Stimulated activated CD8-positive, alpha-beta memory T cell treated with anti-CD3 and anti-CD28 coated beads, Interleukin-15, amount 100 ng/mL, for 24 hours (primary cell): ENCODE results near the gene FREY1.

Experiments used
- DNase-seq: peaks from one replicate; pipeline ENCODE4 v3.0.0-alpha.2; 2020; ENCODE audit warnings: low read depth

FREY1 gene

GRCh38 chr11:45906965-45907611 lies at the start of gene FREY1:
FREY1 (minus strand) TSS chr11:45907271; CDS start chr11:45907245, 26 bp downstream.
- DNase-seq = no peak

- DNase-seq = no peak
Observed at GRCh38 chr11:45949992-45950407, 42.9 kb upstream of the FREY1 start.

GRCh38 chr11:45948356-45948755 lies 41.3 kb upstream of the FREY1 start:
- DNase-seq = no peak

GRCh38 chr11:45947885-45948284 lies 40.8 kb upstream of the FREY1 start:
- DNase-seq = no peak

GRCh38 chr11:45945397-45945999 lies 38.4 kb upstream of the FREY1 start:
- no peak for DNase-seq

- no peak for DNase-seq
Observed at GRCh38 chr11:45942381-45942780, 35.3 kb upstream of the FREY1 start.

GRCh38 chr11:45941285-45941684 lies 34.2 kb upstream of the FREY1 start:
- no peak for DNase-seq

- DNase-seq = no peak
Observed at GRCh38 chr11:45939836-45940235, 32.8 kb upstream of the FREY1 start.

GRCh38 chr11:45937916-45938315 lies 30.8 kb upstream of the FREY1 start:
- DNase-seq = no peak

- no peak for DNase-seq
Observed at GRCh38 chr11:45936511-45937054, 29.5 kb upstream of the FREY1 start.

- no peak for DNase-seq
Observed at GRCh38 chr11:45935349-45936064, 28.4 kb upstream of the FREY1 start.

GRCh38 chr11:45934580-45935318 lies 27.7 kb upstream of the FREY1 start:
- DNase-seq = no peak

GRCh38 chr11:45933846-45934579 lies 26.9 kb upstream of the FREY1 start:
- no peak for DNase-seq

GRCh38 chr11:45933131-45933831 lies 26.2 kb upstream of the FREY1 start:
- no peak for DNase-seq

- DNase-seq = no peak
Observed at GRCh38 chr11:45932217-45932616, 25.1 kb upstream of the FREY1 start.

- no peak for DNase-seq
Observed at GRCh38 chr11:45931739-45932138, 24.7 kb upstream of the FREY1 start.

- DNase-seq = no peak
Observed at GRCh38 chr11:45930951-45931570, 24.0 kb upstream of the FREY1 start.

GRCh38 chr11:45930031-45930794 lies 23.1 kb upstream of the FREY1 start:
- no peak for DNase-seq

GRCh38 chr11:45929486-45930030 lies 22.5 kb upstream of the FREY1 start:
- no peak for DNase-seq
